Measurements from ENCODE around the gene MVB12A.

MVB12A gene

DNA sequence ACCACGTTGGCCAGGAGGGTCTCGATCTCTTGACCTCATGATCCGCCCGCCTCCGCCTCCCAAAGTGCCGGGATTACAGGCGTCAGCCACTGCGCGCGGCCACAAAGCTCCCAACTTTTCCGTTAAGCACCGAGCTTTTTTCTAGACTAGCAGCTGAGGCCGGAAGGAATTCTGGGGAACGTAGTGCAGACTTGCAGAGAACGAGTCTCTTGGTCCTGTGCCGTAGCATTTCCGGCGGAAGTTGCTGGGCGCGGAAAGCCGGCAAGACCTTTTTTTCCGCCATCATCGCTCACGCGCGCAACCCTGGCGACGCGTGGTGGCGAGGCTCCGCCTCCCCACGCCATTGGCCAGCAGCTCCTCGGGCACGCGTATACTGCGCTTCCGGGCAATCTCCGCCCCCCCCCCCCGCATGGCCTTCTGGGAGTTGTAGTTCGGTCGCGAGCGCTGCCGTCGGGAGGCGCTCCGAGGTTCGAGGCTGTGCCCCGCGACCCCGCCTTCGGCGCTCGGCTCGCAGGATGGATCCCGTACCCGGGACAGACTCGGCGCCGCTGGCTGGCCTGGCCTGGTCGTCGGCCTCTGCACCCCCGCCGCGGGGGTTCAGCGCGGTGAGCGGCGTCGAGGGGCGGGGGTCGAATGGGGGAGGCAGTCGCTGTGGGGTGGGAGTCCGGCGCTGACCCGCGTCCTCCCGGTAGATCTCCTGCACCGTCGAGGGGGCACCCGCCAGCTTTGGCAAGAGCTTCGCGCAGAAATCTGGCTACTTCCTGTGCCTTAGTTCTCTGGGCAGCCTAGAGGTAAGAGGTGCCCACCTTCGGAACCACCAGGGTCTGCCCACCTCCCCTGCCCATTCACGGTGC is at the start of gene MVB12A:
MVB12A (plus strand) TSS at position 427 of the 854 bp plus-strand sequence; CDS start at position 516, 89 bp downstream.
- DNase-seq (ENCODE audit: extremely low read depth in 1 of 2, low read depth in 1 of 2), result peak; percentile 88 to 93

DNA sequence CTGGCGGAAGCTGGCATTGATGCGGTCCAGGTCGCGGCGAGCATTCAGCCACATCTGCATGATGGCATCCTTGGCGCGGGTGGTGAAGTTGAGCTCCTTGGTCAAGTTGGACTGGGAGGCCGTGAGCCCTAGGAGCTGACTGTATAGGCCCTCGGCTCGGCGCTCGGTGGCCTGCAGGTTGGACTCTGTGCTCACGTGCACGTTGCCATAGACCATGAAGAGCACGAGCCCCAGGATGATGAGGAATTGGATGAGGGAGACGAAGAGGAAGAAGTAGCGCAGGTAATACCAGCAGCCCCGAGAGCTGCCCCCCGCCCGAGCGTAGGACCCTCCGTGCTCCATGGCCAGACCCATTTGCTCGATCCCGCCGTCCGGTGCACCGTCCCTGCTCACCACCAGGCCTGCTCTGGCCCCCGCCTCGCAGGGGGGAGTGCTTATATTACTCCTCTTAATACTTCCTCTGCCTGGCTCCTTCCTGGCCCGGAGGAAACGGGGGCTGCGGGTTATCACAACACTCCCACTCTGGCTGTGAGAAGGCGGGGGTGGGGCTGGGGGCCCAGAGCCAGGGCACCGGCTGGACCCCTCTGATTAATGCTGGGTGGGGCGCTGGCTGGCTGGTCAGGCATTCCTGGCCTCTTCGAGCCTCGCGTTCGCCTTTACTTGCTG is 42.8 kb upstream of the MVB12A start, which contains the start of gene PLVAP:
PLVAP (minus strand) TSS at position 408 of the 666 bp plus-strand sequence; CDS start at position 354, 54 bp downstream.
- DNase-seq (ENCODE audit: extremely low read depth in 1 of 2, low read depth in 1 of 2), result no peak

- no peak for DNase-seq (ENCODE audit: extremely low read depth in 1 of 2, low read depth in 1 of 2)
Measured at GRCh38 chr19:17378271-17378670, 41.6 kb upstream of the MVB12A start.

DNA sequence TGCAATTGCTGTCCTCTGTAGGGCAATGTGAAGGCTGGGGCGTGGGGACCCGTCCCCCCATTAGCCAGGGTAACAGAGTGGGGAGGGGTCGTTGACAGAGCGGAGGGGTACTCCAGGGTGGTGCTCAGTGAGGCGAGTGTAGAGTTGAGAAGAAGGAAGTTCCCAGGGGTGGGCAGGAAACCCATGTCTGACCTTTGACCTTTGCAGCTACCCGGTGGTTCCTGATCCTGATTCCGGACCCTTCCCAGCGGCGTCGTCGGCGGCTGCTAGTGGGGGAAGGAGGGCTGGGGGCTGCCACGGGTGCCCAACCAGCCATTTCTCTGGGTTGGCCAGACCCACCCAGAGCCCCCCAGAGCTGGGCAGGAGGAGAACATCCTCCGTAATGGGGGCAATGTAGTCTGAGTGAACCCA is 40.6 kb upstream of the MVB12A start:
- DNase-seq (ENCODE audit: extremely low read depth in 1 of 2, low read depth in 1 of 2), result no peak

- DNase-seq (ENCODE audit: extremely low read depth in 1 of 2, low read depth in 1 of 2), result no peak
Measured at GRCh38 chr19:17380426-17381138, 39.3 kb upstream of the MVB12A start.

- DNase-seq (ENCODE audit: extremely low read depth in 1 of 2, low read depth in 1 of 2), result peak in 1 of 2 donors; percentile 40
Measured at GRCh38 chr19:17385878-17386611, 33.8 kb upstream of the MVB12A start.

GRCh38 chr19:17389288-17389687 is 30.6 kb upstream of the MVB12A start:
- DNase-seq (ENCODE audit: extremely low read depth in 1 of 2, low read depth in 1 of 2), result no peak

- DNase-seq (ENCODE audit: extremely low read depth in 1 of 2, low read depth in 1 of 2), result no peak
Measured at GRCh38 chr19:17389957-17390664, 29.7 kb upstream of the MVB12A start.

GRCh38 chr19:17390665-17391370 is 29.0 kb upstream of the MVB12A start:
- DNase-seq (ENCODE audit: extremely low read depth in 1 of 2, low read depth in 1 of 2), result peak; percentile 84 to 87

DNA sequence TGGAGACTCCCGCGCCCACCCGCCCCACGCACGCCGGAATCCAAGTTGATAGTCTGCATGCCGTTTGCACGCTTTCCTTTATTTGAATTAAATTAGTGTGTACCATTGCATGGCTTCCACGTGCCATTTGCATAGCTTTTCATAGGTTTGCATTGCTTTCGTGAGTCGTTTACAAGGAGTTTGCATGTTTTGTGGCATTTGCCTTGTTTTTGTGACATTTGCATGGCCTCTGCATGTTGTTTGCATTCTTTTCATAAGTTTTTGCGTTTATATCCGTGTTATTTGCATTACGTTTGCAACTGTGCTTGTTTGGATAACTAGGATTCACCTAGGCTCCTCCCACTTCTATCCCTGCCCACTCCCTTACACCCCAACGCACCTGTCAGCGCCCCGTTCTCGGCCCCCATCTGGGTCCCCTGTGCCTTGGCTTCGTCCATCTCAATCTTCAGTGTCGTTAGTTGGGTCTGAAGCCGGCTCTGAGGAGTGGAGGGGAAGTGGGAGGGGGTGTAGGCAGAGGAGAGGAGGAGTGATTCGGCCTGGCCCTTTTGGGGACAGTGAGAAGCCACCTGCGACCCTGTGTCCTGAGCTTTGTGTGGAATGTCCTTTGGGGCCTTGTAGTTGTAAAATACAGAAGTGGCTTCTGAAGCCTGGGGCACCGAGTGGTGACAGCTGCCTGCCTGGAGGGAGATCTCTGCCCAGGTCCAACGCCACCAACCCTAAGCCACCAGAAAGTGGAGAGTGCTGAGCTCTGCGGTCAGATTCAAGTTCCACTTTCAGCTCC is 28.3 kb upstream of the MVB12A start:
- no peak for DNase-seq (ENCODE audit: extremely low read depth in 1 of 2, low read depth in 1 of 2)

GRCh38 chr19:17393002-17393401 is 26.8 kb upstream of the MVB12A start:
- DNase-seq (ENCODE audit: extremely low read depth in 1 of 2, low read depth in 1 of 2), result no peak

DNA sequence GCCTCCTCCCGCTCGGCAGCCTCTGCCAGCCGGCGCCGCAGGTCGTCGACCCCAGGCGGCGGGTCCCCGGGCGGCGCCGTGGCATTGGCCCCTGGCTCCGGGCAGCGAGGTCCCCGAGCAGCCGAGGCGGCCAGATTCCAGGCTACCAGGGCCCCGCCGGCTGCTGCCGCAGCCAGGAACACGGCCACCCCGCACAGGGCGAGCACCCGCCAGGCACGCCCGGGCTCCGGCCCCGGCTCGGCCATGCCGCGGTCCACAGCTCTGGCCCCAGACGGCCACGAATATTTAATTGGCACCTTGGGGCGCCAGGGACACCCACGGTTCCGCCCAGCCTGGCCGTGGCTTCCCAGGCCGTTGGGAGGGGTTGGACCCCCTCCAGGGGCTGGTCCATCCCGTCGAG is 25.9 kb upstream of the MVB12A start, which contains the start of gene CCDC194:
CCDC194 (minus strand) TSS at position 283 of the 400 bp plus-strand sequence; CDS start at position 245, 38 bp downstream.
- no peak for DNase-seq (ENCODE audit: extremely low read depth in 1 of 2, low read depth in 1 of 2)

GRCh38 chr19:17394891-17395415 is 24.9 kb upstream of the MVB12A start:
- peak; percentile 36 to 56 for DNase-seq (ENCODE audit: extremely low read depth in 1 of 2, low read depth in 1 of 2)

DNA sequence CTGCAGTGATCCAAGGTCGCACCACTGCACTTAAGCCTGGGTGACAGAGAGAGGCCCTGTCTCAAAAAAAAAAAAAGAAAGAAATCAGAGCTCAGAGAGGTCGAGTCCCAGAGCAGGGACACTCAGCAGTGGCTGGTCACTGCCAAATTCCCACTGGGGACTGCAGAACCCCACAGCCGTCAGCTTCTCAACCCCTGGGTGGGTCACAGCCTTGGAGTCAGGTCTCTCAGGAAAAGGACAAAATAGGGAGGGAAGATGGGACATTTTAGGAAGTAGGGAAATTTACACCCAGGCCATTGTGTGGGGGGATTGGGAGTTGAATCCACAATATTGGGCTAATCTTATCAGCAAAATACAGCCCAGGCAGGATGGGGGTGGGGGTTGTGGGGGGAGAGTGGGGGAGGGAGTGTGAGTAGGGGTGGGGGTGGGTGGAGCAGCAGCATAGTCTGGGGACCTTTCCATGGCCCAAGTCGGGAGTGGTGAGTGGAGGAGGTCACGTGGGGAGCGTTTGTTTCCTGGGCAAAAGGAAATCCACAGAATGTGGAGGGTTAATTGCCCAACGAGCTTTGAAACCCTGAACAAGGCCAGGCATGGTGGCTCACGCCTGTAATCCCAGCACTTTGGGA is 20.8 kb upstream of the MVB12A start:
- no peak for DNase-seq (ENCODE audit: extremely low read depth in 1 of 2, low read depth in 1 of 2)

DNA sequence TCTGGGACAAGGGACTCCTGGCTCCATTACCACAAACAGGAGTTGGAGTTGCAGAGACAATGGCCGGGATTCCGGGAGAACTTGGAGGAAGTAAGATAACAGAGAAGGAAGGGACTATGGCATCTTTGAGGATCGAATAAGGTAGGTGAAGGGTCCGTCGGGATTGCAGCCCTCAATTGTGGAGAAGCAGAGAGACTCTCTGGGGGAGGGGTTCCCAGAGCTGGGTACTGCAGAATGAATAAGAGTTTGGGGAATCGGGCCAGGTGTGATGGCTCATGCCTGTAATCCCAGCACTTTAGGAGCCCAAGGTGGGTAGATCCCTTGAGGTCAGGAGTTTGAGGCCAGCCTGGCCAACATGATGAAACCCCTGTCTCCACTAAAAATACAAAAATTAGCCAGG is 18.2 kb upstream of the MVB12A start:
- DNase-seq (ENCODE audit: extremely low read depth in 1 of 2, low read depth in 1 of 2), result no peak

GRCh38 chr19:17402982-17403855 is 16.6 kb upstream of the MVB12A start:
- DNase-seq (ENCODE audit: extremely low read depth in 1 of 2, low read depth in 1 of 2), result no peak

DNA sequence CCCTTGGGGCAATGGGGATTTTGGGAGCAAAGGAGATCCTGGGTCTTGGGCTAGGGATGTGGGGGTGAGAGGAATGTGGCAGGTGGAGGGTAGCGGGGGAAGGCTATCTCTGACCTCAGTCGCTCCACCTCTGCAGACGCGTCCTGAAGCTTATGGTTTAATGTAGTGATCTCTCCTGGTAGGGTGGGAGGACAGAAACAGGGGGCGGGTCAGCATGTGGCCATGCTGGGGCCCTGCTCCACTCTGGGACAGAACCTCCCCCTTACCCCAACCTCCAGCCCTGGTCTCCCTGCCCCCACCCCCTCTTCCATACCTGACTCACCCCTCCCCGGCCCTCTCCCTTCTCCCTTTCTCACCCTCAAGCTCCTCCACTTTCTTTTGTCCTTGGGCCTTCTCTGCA is 15.8 kb upstream of the MVB12A start:
- DNase-seq (ENCODE audit: extremely low read depth in 1 of 2, low read depth in 1 of 2), result no peak

Measured in stimulated activated CD8-positive, alpha-beta memory T cell treated with anti-CD3 and anti-CD28 coated beads, Interleukin-7, amount 100 ng/mL, for 48 hours (primary cell).